ENCODE results near the gene BPIFB2. TPM values are rescaled to one million over a fixed set of nuclear protein-coding genes. Genes with fewer than 3 reads are reported as not detected.

Gene BPIFB2
- total and polyA plus RNA-seq, 10 of the 15 experiments (the other 5 are each of a cell fraction or from before 2014, with no cell fraction given), result not detected

GRCh38 chr20:32987044-32987825, 20.3 kb upstream of the BPIFB2 start (continued):
- no peak for TF ChIP-seq MYC (IDR thresholded peaks at IDR 0.05; ENCODE audit: insufficient read depth, insufficient read length, insufficient replicate concordance, low read length, severe bottlenecking)
- no peak for TF ChIP-seq MLLT1 (IDR thresholded peaks at IDR 0.05)

- H3K36me3 ChIP-seq (ENCODE audit: control insufficient read depth in 2 of 2, insufficient read depth in 2 of 2, low read length in 1 of 2), result no peaks in the 10 kb centered on the region
- no peaks in the 10 kb centered on the region for H4K20me1 ChIP-seq (ENCODE audit: control insufficient read depth, insufficient read depth)
- H3K27ac ChIP-seq (ENCODE audit: control insufficient read depth, insufficient read depth), result no peak overlapping the region
- BruUV-seq (replicated peaks), result no TSS peak
- intact Hi-C loops (cut with micrococcal nuclease; ENCODE audit: unreplicated experiment) (no loop called here), in situ Hi-C loops (cut with MboI) (no loop called here)
- ChIA-PET RAD21 (ENCODE audit: unreplicated experiment) (no interaction called here), POLR2A (no interaction called here), CTCF (no interaction called here), SMC1A (ENCODE audit: uncharacterized antibody, unreplicated experiment) (interaction anchor here (1.1 kb wide), 1 partner anchor 135 kb away, joined by 3 read pairs; no protein-coding TSS in a partner anchor)
- H3K4me1 ChIP-seq (ENCODE audit: control insufficient read depth, insufficient read depth, low read length), result no peaks in the 10 kb centered on the region
- no peak overlapping the region for H3K4me3 ChIP-seq
- H3K4me2 ChIP-seq (ENCODE audit: control insufficient read depth, insufficient read depth), result no peak overlapping the region
- TF ChIP-seq MYC (IDR thresholded peaks at IDR 0.05; ENCODE audit: insufficient read depth, insufficient read length, insufficient replicate concordance, low read length, severe bottlenecking), result no peak
- H3K79me2 ChIP-seq (ENCODE audit: control insufficient read depth, insufficient read depth, low read length), result no peaks in the 10 kb centered on the region
- no peaks in the 10 kb centered on the region for H3K9me3 ChIP-seq (replicated peaks; ENCODE audit: control insufficient read depth, insufficient read depth, low read length)
- ATAC-seq (no peak), FAIRE-seq (no peak), DNase-seq (ENCODE audit: low read depth, low spot score) (no peak)
- no peaks in the 10 kb centered on the region; a peak in 2 of 4 replicates for H3K27me3 ChIP-seq (replicated peaks in 1 of 2; ENCODE audit: control insufficient read depth in 2 of 2, insufficient read depth in 2 of 2, low read length in 1 of 2)
- no peak overlapping the region for H3K9ac ChIP-seq (ENCODE audit: control insufficient read depth, insufficient read depth, low read length)
- no peak overlapping the region for H2AFZ ChIP-seq (ENCODE audit: control insufficient read depth, low read depth, low read length)
- WGBS (ENCODE audit: insufficient coverage, insufficient replicate concordance, low lambda C conversion rate, missing lambda C conversion rate), result 58% methylated on average over 16 of the region's 16 CpGs
Observed at GRCh38 chr20:32988008-32988407, 19.5 kb upstream of the BPIFB2 start.

Measured in GM12878 (cell line).